OCI-LY3 (cell line): ENCODE measurements around the gene FAM83E.

Source experiments
- EZH2phosphoT487 ChIP-seq: fragments of 200-600 bp; shearing (Covaris generic); IDR thresholded peaks from 2 replicates; pipeline ENCODE4 v1.6.1; 2018; ENCODE audit warnings: antibody characterized with exemption, mixed run types, low read depth
- TF ChIP-seq, protein P1 (sequence below): fragments of 200-600, 300-600 bp; sonication (generic); IDR thresholded peaks from 2 replicates; pipeline ENCODE4 v1.5.1; 2014; ENCODE audit warnings: antibody characterized with exemption, low read length, low read depth

- TF ChIP-seq, protein P1, sequence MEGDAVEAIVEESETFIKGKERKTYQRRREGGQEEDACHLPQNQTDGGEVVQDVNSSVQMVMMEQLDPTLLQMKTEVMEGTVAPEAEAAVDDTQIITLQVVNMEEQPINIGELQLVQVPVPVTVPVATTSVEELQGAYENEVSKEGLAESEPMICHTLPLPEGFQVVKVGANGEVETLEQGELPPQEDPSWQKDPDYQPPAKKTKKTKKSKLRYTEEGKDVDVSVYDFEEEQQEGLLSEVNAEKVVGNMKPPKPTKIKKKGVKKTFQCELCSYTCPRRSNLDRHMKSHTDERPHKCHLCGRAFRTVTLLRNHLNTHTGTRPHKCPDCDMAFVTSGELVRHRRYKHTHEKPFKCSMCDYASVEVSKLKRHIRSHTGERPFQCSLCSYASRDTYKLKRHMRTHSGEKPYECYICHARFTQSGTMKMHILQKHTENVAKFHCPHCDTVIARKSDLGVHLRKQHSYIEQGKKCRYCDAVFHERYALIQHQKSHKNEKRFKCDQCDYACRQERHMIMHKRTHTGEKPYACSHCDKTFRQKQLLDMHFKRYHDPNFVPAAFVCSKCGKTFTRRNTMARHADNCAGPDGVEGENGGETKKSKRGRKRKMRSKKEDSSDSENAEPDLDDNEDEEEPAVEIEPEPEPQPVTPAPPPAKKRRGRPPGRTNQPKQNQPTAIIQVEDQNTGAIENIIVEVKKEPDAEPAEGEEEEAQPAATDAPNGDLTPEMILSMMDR = no peak
- no peak for TF ChIP-seq EZH2phosphoT487
Measured at GRCh38 chr19:48616041-48616436, 1.2 kb upstream of the FAM83E start.
